GM21515 (cell line): ENCODE data around the gene ZNF385B.
"Not testable (repeated sequence)": the region's sequence is repeated elsewhere in the genome, so short reads cannot be mapped to it uniquely, and the experiment has no call there.

Source experiments
- ATAC-seq: cut with Tn5 transposase; IDR thresholded peaks from one replicate; pipeline ENCODE4 v1.9.1; 2021; ENCODE audit not compliant: unreplicated experiment

Gene ZNF385B

GRCh38 chr2:179636995-179637394, 224.4 kb downstream of the ZNF385B start:
- no peak for ATAC-seq

DNA sequence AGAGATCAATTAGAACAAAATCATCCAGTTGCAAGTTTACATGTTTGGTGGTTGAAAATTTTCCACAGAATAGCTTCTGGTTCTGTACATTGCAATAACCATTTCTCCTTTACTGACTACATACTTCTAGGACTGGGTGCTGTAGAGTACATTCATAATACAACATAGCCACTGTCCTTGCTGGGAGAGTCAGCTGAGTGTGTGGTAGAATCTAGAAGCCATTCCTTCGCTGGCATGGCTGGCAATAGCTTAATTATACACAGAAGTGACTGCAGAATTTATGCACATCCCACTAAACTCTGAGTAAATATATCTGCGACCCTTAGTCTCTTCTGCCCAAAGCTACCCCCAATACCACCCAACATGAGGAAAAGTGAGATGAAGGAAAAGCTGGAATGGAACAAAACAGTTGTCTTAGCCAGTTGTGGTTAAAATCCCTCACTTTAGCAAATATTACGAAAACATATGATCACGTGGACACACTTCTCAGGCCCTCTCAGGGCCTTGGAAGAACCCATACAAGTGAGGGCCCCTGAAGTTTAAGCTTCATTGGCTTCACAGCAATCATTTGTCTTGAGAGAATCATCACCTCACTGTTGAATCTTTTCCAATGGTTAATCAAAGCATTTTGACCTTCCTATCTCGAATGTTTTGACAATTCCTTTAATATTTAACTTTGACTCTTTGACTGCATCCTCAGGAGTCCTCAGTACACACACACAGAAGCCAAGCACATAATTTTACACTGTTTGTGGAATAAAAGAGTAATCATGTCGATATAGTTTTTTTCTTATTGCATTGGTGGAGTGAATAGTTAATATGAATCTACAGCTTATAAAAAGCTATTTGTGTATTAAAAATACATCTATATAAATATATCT, 225.1 kb downstream of the ZNF385B start:
- ATAC-seq, result no peak

GRCh38 chr2:179631769-179632385, 229.5 kb downstream of the ZNF385B start:
- not testable (repeated sequence) for ATAC-seq

GRCh38 chr2:179629776-179630175, 231.6 kb downstream of the ZNF385B start:
- not testable (repeated sequence) for ATAC-seq

- ATAC-seq, result no peak
Observed at GRCh38 chr2:179626261-179626660, 235.2 kb downstream of the ZNF385B start.

- no peak for ATAC-seq
Observed at GRCh38 chr2:179622635-179623300, 238.6 kb downstream of the ZNF385B start.

DNA sequence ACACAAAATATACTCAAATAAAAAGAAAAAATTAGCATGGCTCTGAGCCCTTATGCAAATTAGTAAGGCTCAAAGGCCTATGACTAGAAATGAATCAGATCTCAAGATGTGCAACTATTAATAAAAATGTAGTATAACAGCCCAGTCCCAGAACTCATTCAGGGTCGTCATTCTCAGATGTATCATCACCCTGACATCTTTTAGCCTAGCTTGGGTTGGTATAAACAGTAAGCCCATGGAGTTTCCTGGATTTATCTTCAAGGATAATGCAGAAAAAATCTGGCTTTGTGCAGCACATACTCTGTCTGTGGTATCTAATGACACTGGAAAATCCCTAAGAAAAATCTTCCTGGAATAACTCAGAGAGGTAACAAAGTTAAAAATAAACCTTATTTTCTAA, 239.3 kb downstream of the ZNF385B start:
- ATAC-seq, result no peak

DNA sequence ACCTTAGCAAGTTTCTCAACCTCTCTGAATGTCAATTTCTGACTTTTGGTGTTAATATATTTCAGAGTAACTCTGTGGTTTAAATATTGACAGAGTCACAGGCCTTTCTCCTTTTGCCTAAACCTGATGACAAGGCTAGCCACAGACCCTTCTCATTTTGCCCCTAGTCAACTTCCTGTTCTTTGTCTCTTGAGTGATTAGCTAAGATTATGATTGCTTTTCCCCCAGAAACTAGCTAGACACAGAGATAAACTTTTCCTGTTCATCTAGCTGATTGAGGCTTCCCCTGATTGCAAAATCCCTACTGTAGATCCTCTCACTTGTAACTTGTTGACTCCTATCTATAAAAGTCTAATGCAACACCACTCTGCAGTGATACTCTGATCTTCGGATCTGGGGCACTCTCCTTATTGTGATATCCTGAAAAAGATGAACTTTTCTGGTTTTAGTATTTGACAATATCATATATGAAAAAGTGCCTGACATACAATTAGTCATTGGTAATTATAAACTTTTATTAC, 241.4 kb downstream of the ZNF385B start:
- no peak for ATAC-seq

DNA sequence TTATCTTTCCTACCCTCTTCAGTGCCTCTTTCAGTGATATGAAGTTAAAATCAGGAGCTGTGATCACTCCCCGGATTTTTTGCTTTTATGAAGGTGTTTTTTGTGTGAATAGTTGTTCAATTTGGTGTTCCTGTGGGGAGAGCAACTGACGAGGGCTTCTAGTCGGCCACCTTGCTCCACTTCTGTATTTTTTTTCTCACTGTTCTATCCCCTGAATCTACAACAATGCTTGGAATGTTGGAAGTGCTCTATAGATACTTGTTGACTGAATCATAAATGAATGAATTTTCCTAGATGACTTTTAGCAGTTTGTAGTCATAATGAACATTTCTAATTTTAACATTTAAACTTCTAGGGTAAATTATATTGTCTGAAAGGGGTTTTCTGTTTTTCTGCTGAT, 247.3 kb downstream of the ZNF385B start:
- ATAC-seq, result no peak

DNA sequence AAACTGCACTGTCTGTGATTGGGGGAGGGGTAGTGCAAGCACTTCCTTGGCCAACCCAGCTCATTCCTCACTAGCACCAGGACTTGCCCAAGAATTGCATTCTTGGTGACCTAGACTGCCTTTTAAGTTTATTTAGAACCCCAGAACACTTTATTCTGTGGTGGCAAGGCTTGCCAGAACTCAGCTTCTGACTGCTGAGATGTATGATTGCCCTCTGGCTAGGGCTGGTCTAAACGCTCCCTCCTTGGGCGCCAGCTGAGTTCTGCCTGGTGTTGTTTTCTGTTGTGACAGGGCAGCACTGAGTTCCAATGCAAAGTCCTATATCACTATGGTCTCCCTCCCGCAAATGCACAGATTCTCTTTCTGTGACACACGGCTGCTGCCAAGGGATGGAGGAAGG, 247.7 kb downstream of the ZNF385B start:
- no peak for ATAC-seq

DNA sequence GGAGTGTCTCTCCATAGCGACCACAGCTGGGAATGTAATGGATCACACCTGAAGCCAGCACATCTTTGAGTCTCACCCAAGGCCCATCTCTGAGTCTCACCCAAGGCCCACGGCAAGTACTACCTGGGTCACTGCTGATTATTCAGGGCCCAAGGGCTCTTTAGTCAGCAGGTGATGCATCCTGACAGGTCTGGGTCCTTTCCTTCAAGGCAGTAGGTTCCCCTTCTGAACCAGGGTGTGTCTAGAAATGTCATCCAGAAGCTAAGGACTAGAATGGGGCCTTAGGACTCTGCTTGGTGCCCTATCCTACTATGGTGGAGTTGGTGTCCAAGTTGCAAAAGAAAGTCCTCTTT, 248.1 kb downstream of the ZNF385B start:
- no peak for ATAC-seq

DNA sequence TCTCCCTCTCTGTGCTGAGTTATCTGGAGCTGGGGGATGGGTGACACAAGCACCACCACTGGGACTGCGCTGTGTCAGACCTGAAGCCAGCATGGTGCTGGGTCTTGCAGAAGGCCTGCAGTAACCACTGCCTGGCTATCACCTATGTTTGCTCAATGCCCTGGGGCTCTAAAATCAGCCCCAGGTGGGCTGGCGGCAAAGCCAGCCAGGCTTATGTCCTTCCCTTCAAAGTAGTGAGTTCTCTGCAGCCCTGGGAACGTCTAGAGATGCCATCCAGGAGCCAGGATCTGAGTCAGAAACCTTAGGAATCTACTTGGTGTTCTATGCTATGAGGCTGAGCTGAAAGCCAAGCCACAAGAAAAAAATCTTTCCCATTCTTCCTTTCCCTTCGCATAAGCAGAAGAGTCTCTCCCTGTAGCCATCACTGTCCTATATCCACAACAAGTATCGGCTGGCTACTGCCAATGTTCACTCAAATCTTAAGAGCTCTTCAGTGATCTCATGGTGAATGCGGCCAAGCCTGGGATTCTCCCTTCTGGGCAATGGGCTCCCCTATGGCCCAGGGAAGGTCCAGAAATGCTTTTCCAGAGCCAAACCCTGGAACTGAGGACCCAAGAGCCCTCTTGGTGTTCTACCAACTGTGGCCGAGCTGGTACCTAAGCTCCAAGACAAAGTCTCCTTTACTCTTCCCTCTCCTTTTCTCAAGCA, 248.7 kb downstream of the ZNF385B start:
- no peak for ATAC-seq

- no peak for ATAC-seq
Observed at GRCh38 chr2:179612108-179612507, 249.3 kb downstream of the ZNF385B start.

- ATAC-seq, result no peak
Observed at GRCh38 chr2:179606141-179606540, 255.3 kb downstream of the ZNF385B start.

GRCh38 chr2:179605341-179605740, 256.1 kb downstream of the ZNF385B start:
- no peak for ATAC-seq

- no peak for ATAC-seq
Observed at GRCh38 chr2:179604598-179604997, 256.8 kb downstream of the ZNF385B start.

DNA sequence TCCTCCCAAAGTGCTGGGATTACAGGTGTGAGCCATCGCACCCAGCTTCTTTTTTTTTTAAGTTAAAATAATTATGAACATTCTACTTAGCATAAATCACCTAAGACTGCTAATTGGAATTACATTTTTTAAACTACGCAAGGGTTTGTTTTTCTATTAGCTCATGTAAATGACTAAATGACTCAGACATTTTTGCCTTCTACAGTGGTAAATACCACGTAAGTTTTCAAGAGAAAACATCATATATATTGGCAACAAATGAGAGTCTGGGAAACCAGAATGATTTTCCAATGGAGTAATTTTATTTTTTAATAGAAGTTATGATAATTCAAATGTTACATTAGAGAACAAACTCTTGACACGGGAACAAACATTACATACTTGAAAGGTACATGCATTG, 259.0 kb downstream of the ZNF385B start:
- no peak for ATAC-seq

DNA sequence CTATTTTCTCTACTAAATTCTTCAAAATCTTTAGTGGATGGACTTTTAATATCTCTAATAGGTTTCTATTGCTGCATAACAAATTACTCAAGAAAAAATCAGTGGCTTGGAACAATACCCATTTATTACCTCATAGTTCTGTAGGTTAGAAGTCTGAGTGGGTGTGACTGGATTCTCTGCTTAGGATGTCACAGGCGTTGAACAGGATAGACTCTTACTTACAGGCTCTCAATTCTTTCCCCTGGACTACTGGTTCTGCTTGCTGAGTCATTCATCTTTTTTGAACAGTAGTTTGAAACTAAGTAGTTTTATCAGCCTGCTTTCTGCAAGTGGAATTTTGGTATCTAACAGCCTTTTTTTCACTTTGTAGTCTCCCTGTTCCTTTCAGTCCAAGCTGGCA, 265.4 kb downstream of the ZNF385B start:
- no peak for ATAC-seq

DNA sequence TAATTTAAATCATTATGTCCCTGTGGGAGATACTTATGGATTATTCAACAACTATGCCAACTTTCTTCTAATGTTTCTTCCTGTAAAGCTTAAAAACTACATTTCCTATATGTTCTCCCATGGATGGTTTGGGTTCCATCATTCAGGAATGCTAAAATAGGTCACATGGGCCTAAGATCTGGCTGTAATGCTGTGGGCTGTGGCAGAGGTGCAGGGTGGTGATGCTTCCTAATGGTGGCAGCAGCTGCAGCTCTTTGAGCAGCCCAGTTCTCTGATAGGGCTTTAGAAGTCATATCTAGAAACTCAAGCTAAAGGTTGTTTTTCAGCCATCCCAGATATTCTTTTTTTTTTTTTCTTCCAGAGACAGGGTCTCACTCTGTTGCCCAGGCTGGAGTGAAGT, 266.1 kb downstream of the ZNF385B start:
- no peak for ATAC-seq

DNA sequence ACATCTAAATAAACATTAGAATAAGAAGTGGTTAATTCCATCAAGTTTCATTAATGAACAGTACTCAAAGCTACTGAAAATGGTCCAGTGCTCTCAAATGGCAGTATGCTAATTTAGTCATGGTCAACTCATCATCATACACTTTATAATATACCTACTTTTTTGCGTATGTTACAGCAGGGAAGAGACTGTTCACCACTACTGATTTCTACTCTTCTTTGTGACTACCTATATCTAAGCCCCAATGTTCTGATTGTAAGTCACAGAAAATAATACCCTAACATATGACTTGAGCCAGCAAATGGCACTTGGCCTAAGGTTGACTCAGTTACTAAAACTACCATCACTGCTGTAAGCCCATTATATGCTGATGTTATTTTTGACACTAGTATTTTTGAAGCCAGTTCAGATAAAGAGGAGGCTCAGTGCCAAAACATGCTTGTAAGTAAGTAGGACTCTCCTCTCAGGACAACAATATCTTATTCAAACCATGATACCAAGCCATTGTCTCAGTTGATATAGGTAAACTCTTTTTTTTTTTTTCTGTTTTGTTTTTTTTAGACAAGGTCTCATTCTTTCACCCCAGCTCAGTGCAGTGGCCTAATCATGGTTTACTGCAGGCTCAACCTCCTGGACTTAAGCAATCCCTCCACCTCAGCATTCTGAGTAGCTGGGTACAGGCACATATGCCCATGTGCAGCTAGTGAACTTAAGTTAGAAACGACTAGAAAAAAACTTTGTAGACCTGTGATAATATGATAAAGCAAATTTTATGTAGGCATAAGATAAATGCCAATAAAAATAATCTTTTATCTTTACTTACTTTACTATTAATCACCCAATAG, 266.9 kb downstream of the ZNF385B start:
- no peak for ATAC-seq
